ENCODE data around the gene KRTAP5-4.
"Not testable (repeated sequence)": the region's sequence is repeated elsewhere in the genome, so short reads cannot be mapped to it uniquely, and the experiment has no call there.

GRCh38 chr11:1607901-1608300 lies 14.0 kb downstream of the KRTAP5-4 start:
- TF ChIP-seq POLR2AphosphoS5 (IDR thresholded peaks at IDR 0.05; ENCODE audit: borderline replicate concordance, low read depth, low read length); EZH2 (IDR thresholded peaks at IDR 0.05); FOXP2 (optimal IDR thresholded peaks at IDR 0.05; ENCODE audit: control extremely low read depth, extremely low read length, insufficient read depth): not testable (repeated sequence)
